Measurements from ENCODE around the gene LHFPL2. TPM values are rescaled to one million over a fixed set of nuclear protein-coding genes. Genes with fewer than 3 reads are reported as not detected.

The LHFPL2 gene
- total and polyA plus RNA-seq, 2 donors, result 19.2 to 146 TPM

DNA sequence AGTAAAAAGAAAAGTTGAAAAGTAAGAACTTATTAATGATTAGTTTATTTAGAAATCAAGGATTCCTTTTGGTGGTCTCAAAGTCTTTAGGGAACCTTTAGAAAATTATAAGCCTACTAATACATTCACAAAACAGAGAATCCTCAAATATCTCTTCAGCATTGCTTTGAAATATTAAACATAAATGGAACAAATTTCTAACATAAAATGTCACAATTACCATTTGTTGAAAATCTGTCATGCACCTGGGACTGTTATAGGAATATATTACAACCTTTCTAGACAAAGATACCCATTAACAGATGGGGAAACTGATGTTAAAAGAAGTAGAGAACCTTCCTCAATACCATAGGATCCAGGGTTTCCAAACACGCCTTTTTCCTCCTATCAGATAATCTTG, 83.2 kb downstream of the LHFPL2 start:
- Histone ChIP-seq H3K27ac (ENCODE audit: low read depth) (no peak overlapping the region), H3K4me1 (ENCODE audit: insufficient read depth) (peaks cover 1% of the 10 kb centered on the region), H3K4me3 (ENCODE audit: low read depth, low read length) (no peak overlapping the region), H3K36me3 (ENCODE audit: insufficient read depth) (no peaks in the 10 kb centered on the region)
- DNase-seq (ENCODE audit: extremely low spot score), result no peak
- 100% methylated on average over 1 of the region's 1 CpG for WGBS

DNA sequence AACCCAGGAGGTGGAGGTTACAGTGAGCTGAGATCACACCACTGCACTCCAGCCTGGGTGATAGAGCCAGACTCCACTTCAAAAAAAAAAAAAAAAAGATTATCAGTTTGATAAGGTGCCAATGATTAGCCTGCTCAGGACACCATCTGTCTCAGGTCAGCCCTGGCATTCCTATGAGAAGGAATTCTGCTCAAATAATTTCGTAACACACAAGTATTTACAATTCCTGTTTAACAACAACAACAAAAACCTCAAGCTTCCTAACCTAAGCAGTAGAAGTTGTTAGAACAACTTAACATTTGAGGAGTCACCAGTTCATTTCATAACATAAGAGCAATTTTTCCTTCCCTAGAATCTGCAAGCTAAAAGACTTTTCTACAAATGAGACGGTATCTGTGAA, 85.0 kb downstream of the LHFPL2 start:
- WGBS, result 46% methylated on average over 2 of the region's 2 CpGs
- DNase-seq (ENCODE audit: extremely low spot score), result no peak
- no peaks in the 10 kb centered on the region for H3K36me3 ChIP-seq (ENCODE audit: insufficient read depth)
- no peak overlapping the region for H3K4me3 ChIP-seq (ENCODE audit: low read depth, low read length)
- no peaks in the 10 kb centered on the region for H3K4me1 ChIP-seq (ENCODE audit: insufficient read depth)
- H3K27ac ChIP-seq (ENCODE audit: low read depth), result no peak overlapping the region

DNA sequence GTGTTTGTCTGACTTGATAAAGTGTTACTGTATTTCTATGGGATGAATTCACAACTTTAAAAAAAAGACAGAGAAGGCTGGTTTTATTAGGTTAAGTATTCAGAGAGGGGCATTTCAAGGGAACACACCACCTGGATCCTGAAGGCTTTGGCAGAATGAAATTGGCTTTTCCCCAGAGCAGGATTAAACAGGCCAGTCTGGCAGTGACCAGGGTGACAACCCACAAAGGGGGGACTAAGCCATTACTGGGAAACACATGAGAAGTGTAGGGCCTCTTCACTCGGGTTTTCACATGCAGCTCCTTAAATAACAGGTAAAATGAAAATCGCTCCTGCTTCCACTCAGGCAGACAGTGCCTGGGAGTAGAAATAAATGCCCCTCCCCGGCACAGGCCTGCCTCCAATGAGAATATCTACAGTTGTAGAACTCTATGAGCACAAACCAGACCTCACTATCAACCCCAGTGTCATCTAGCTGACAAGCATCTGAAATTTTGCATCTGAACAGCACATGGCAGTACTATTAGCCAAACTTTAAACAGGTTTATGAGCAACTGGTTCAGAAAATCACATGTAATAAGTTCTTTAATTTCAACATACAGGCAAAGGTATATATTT, 85.8 kb downstream of the LHFPL2 start:
- 79% methylated on average over 3 of the region's 3 CpGs for WGBS
- Histone ChIP-seq H3K36me3 (ENCODE audit: insufficient read depth) (no peaks in the 10 kb centered on the region), H3K27ac (ENCODE audit: low read depth) (no peak overlapping the region), H3K4me3 (ENCODE audit: low read depth, low read length) (no peak overlapping the region), H3K4me1 (ENCODE audit: insufficient read depth) (no peaks in the 10 kb centered on the region)
- DNase-seq (ENCODE audit: extremely low spot score), result no peak

DNA sequence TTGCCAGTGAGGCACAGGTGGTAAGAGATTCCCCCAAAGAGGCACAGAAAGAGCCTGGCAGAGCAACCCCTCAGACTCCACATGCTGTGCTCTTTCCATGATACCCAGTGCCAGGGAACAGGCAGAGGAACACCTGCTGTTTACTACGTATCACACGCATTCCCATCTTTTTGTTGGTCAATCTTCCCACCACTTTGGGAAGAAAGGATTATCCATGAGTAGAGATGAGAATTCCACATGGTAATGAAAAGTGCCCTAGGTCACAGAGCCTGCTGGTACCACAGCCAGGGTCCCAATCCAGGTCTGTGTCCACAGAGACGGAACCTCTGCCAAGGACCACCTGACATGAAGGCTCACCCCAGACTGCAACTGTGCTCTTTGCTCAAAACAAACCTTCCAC, 86.6 kb downstream of the LHFPL2 start:
- Histone ChIP-seq H3K4me3 (ENCODE audit: low read depth, low read length) (no peak overlapping the region), H3K4me1 (ENCODE audit: insufficient read depth) (no peaks in the 10 kb centered on the region), H3K27ac (ENCODE audit: low read depth) (no peak overlapping the region), H3K36me3 (ENCODE audit: insufficient read depth) (no peaks in the 10 kb centered on the region)
- DNase-seq (ENCODE audit: extremely low spot score), result no peak
- 99% methylated on average over 3 of the region's 3 CpGs for WGBS

DNA sequence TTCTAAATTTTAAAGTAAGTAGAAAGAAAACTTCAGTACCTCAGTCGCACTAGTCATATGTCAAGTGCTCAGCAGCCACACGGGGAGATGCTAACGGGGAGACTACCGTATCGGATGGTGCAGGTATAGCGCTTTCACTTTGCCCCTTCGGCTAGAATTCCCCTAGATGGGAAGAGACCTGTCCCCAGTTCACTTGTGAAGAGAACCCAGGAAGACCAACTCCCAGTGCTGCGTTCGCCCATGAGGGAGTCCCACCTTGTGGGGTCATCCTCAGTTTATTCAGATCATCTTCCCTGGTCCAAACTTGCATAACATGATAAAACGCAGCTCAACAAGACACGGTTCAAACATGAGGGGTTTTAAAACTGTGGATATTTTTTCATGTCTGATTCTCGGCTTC, 87.3 kb downstream of the LHFPL2 start:
- H3K27ac ChIP-seq (ENCODE audit: low read depth), result no peak overlapping the region
- H3K4me1 ChIP-seq (ENCODE audit: insufficient read depth), result no peaks in the 10 kb centered on the region
- H3K36me3 ChIP-seq (ENCODE audit: insufficient read depth), result no peaks in the 10 kb centered on the region
- WGBS, result 94% methylated on average over 12 of the region's 12 CpGs
- no peak overlapping the region for H3K4me3 ChIP-seq (ENCODE audit: low read depth, low read length)
- no peak for DNase-seq (ENCODE audit: extremely low spot score)

DNA sequence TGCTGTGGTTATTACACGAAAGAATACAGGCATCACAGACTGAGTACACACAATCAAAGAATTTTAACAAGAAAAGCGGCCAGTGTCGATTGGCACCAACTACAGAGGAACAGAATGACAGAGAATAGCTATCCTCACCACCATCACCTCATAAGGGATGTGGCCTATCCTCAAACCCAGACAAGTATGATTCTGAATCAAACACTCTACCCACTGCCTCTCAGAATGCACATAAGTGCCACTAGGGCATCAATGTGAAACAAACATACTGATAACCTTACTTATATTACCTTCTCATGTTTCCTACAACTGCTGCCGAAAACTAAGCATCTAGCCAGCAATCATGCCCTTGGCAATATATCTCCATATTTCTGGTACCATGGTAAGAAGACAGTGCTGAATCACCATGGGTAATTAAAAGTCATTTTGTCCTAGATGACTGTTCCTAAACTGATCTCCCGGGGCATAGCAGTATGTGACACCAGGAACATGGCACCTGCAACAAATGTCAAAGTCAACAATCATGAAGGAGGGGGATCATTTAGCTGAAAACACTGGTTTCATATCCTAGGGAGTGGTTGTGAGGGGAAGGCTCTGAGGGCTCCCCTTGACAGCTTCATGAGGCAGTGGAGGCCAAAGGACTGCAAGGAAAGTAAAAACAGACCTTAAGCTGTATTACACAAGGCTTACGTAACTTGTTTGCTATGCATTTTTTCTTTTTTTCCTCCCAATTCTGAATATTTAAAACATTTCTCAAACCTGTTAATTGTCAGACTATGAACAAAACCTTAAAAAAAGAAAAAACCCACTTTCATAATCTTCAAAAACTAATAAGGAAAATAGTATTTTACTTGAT, 88.3 kb downstream of the LHFPL2 start:
- no peaks in the 10 kb centered on the region for H3K36me3 ChIP-seq (ENCODE audit: insufficient read depth)
- no peak for DNase-seq (ENCODE audit: extremely low spot score)
- no peak overlapping the region for H3K4me3 ChIP-seq (ENCODE audit: low read depth, low read length)
- 95% methylated on average over 6 of the region's 6 CpGs for WGBS
- no peaks in the 10 kb centered on the region for H3K4me1 ChIP-seq (ENCODE audit: insufficient read depth)
- no peak overlapping the region for H3K27ac ChIP-seq (ENCODE audit: low read depth)

DNA sequence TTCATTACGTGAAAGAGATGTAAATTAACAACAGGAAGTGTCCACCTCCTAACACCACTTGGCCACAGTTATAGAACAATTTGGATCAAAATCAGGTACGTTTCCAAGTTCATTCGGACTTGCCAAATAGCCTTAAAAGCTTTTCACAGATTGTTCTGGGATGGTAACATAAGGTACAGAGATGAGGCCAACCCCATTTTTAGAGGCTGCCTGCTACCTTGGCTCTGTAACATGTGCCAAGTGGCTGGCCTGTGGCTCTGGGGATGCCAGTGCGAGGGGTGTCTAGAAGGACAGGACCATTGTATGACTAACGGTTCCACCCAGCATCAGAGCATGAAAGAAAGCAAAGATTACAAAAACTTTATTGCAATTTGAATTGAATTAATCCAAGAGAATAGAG, 91.0 kb downstream of the LHFPL2 start:
- H3K4me1 ChIP-seq (ENCODE audit: insufficient read depth), result no peaks in the 10 kb centered on the region
- no peak for DNase-seq (ENCODE audit: extremely low spot score)
- H3K36me3 ChIP-seq (ENCODE audit: insufficient read depth), result no peaks in the 10 kb centered on the region
- no peak overlapping the region for H3K27ac ChIP-seq (ENCODE audit: low read depth)
- no peak overlapping the region for H3K4me3 ChIP-seq (ENCODE audit: low read depth, low read length)
- 80% methylated on average over 5 of the region's 5 CpGs for WGBS

DNA sequence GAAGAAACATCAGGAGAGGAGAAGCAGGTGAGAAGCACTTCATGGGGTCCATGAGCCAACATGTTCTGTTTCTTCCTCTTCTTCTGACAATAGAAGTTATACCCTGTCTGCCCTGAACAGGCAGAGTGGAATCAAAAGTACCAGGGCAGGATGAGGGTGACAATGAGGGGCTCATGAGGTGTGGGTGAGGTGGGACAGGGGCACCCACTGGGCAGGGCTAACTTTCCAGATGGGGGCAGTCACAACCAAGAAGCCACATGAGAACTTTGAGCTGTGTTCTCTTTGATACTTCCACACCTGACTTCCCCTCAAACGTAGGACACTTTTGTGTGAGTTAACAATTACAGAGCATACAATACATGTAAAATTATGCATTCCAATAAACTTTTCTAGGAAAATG, 92.7 kb downstream of the LHFPL2 start:
- no peak overlapping the region for H3K27ac ChIP-seq (ENCODE audit: low read depth)
- no peak overlapping the region for H3K4me3 ChIP-seq (ENCODE audit: low read depth, low read length)
- H3K36me3 ChIP-seq (ENCODE audit: insufficient read depth), result no peaks in the 10 kb centered on the region
- no peaks in the 10 kb centered on the region for H3K4me1 ChIP-seq (ENCODE audit: insufficient read depth)
- DNase-seq (ENCODE audit: extremely low spot score), result no peak
- WGBS, result 78% methylated on average over 1 of the region's 1 CpG

DNA sequence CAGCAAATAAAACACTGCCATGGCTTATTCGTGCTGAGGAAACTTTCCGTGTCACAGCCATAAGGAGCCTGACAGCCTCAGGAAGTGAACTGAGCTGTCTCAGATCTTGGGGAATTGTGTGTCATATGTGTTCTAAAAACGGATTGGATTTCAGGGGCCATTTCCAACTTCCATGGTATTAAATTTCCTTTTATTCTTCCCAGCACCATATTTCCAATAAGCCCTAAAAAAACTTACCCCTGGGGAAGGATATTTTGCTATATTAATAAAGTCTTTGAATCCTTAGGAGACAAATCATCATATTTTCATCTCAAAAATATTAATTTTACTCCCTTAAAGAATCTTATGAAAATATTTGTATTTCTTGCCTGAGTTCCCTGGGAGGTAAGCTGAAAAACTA, 93.9 kb downstream of the LHFPL2 start:
- WGBS, result 70% methylated on average over 3 of the region's 3 CpGs

DNA sequence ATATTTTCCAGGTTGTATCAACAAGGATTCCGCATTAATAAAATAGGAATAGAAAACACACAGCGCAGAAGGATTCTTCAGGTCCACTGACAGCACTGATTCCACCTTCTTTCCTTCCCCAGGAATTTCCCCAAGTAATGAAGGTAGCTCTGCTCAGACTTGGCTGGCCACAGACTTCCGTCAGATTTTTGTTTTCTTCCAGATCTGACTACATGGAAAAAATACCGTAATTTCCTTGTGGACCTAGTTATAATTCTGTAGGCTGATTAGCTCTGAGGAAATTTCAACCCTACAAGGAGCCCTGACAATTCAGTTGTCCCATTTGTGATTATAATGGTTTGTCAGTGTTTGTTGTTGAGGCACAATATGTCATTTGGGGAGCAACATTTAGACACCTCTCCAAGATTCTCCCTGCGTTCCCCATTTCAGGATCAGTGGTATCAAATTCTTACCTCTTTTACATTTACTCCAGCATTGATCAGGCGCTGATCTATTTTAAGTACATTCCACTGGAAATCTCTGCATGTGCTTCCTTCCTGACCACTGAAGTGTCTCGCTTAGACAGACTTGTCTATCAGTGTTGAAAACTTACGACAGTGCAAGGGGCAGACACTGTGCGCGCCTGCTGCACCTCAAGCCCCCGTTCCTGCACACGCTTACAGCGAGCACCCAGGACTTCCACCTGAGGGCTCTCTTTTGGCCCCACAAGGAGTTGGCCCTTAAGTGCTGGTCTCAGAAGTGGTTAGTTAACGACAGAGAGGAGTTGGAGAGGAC, 94.8 kb downstream of the LHFPL2 start:
- WGBS, result 86% methylated on average over 14 of the region's 14 CpGs
- H3K27ac ChIP-seq (ENCODE audit: low read depth), result no peak overlapping the region
- H3K36me3 ChIP-seq (ENCODE audit: insufficient read depth), result no peaks in the 10 kb centered on the region
- H3K4me1 ChIP-seq (ENCODE audit: insufficient read depth), result no peaks in the 10 kb centered on the region
- DNase-seq (ENCODE audit: extremely low spot score), result no peak
- no peak overlapping the region for H3K4me3 ChIP-seq (ENCODE audit: low read depth, low read length)

More for the DNA sequence above, 93.9 kb downstream of the LHFPL2 start:
- Histone ChIP-seq H3K4me1 (ENCODE audit: insufficient read depth) (no peaks in the 10 kb centered on the region), H3K36me3 (ENCODE audit: insufficient read depth) (no peaks in the 10 kb centered on the region), H3K4me3 (ENCODE audit: low read depth, low read length) (no peak overlapping the region), H3K27ac (ENCODE audit: low read depth) (no peak overlapping the region)
- no peak for DNase-seq (ENCODE audit: extremely low spot score)

DNA sequence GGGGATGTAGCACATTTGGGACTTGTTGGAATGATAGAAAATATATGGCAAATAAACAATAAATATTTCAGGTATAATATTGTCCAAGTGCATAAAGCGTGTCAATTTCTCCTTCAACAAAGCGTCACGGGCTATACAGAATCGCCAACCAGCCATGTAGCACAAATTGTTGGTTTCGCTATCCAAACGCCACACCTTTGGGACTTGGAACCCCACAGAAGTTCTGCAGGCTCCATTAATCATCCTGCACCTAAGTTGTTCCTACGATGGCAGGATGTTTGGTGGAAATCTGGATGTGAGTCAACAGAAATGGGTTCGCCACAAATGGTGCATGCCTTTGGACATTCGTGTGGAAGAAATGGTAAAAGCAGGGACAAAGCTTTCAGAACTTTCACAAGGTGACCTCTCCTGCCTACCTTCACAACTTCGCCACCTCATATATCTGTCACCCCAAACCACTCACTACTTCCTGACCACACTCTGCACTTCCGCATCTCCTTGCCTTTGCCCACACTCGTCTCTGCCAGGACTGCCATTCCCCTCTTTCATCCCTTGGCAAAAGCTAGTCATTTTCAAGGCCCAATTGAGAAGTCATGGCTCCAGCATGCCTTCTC, 95.7 kb downstream of the LHFPL2 start:
- WGBS, result 95% methylated on average over 12 of the region's 12 CpGs
- H3K27ac ChIP-seq (ENCODE audit: low read depth), result no peak overlapping the region
- no peaks in the 10 kb centered on the region for H3K4me1 ChIP-seq (ENCODE audit: insufficient read depth)
- H3K4me3 ChIP-seq (ENCODE audit: low read depth, low read length), result no peak overlapping the region
- H3K36me3 ChIP-seq (ENCODE audit: insufficient read depth), result no peaks in the 10 kb centered on the region
- DNase-seq (ENCODE audit: extremely low spot score), result no peak

DNA sequence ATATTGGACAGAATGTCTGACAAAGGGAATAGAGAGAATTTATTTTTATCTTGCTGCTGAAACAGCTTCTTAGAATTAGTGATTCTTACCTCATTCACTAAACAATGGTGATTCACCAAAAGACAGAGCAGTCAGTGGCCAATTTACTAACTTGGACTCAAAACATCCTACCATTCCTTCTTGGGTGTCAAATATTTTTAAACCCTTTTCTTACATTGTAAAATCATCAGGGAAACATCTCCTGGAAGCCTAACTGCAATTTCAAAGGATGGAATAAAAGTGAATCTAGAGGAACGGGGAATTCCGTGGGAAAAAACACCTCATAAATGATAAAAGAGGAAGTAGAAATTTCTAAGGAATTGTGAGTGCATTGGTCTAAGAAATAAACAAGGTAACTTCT, 97.7 kb downstream of the LHFPL2 start:
- Histone ChIP-seq H3K4me3 (ENCODE audit: low read depth, low read length) (no peak overlapping the region), H3K36me3 (ENCODE audit: insufficient read depth) (no peaks in the 10 kb centered on the region), H3K4me1 (ENCODE audit: insufficient read depth) (peaks cover 2% of the 10 kb centered on the region), H3K27ac (ENCODE audit: low read depth) (no peak overlapping the region)
- 70% methylated on average over 2 of the region's 2 CpGs for WGBS
- DNase-seq (ENCODE audit: extremely low spot score), result no peak

DNA sequence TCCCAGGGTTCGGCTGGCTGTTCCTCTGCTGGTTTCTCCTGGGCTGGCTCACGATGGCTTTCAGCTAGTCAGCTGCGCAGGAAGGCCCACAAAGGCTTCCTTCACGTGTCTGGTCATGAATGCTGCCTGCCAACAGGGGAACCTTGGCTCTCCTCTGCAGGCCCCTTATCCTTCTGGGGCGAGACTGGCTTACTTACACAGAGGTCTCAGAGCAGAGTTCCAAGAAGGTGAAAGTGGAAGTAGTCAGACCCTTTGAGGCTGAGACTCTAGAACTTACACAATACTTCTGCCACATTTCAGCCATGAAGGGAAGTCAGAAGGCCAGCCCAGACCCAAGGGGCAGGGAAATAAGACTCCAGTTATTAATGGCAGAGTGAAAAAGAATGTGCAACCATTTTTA, 99.5 kb downstream of the LHFPL2 start:
- Histone ChIP-seq H3K27ac (ENCODE audit: low read depth) (no peak overlapping the region), H3K4me3 (ENCODE audit: low read depth, low read length) (no peak overlapping the region), H3K4me1 (ENCODE audit: insufficient read depth) (peaks cover 2% of the 10 kb centered on the region), H3K36me3 (ENCODE audit: insufficient read depth) (no peaks in the 10 kb centered on the region)
- no peak for DNase-seq (ENCODE audit: extremely low spot score)
- 73% methylated on average over 5 of the region's 5 CpGs for WGBS

Data from urinary bladder (tissue), 4 donors.